NCI-H2029 treated with DMSO at 0.1 percent for 48 hours (cell line): ENCODE data around the gene MFAP3L.
A peak's percentile ranks its signal among the peaks of the same experiment; 100 is the strongest.

Source experiments
- DNase-seq: peaks from one replicate; lab custom pipeline; 2025; lab: John Stamatoyannopoulos, UW

Gene MFAP3L

DNA sequence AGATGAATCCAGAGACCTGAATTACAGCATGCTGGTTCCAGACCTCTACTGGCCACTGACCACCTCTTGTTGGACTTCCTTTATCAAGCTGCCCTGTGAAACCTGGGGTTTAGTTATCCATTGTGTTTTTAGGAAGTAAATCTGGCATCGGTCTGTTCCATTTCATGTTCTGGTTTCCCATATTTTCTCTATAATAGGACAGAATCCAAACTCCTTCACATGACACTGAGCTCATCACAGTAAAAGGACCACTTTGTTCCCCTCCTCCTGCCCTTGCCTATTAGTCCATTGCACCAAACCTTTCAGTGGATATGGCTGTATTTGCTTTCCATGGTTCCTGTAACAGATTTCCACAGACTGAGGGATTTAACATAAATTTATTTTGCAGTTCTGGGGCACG lies 4.0 kb downstream of the MFAP3L start:
- no peak for DNase-seq

DNA sequence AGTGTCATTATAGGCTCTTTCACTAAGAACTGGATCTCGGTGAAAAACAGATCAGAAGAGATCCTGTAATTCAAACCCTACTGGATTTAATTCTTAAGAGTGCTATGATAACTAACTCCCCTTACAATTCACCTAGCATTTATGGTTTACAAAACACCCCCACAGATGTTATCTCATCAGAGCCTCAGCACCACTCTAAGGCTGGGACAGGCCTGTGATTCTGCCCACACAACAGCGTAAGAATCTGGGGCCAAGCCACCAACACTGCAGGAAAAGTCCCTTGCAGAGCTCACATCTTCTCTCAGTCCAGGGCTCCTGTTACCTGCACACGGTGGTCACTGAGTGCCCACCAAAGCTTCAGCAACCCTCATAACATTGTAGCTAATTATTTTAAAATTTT lies 8.9 kb downstream of the MFAP3L start:
- no peak for DNase-seq

DNA sequence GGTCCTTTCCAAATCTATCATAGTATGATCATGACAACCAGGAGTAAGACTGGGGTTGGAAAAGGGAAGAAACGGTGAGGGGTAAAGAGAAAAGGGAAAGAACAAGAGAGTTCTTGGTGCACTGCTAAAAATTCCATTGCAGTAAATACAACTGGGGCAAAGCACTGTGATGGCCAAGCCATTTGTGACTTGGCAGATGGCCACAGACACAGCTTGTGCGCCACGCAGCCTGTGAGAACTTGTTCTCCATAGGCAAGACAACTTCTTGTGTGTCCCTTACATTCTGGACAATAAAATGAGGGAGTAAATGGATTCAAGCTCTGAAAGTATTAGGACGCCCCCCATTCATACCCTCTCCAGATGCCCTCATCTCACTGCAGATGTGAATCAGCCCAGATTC lies 10.9 kb downstream of the MFAP3L start:
- no peak for DNase-seq

DNA sequence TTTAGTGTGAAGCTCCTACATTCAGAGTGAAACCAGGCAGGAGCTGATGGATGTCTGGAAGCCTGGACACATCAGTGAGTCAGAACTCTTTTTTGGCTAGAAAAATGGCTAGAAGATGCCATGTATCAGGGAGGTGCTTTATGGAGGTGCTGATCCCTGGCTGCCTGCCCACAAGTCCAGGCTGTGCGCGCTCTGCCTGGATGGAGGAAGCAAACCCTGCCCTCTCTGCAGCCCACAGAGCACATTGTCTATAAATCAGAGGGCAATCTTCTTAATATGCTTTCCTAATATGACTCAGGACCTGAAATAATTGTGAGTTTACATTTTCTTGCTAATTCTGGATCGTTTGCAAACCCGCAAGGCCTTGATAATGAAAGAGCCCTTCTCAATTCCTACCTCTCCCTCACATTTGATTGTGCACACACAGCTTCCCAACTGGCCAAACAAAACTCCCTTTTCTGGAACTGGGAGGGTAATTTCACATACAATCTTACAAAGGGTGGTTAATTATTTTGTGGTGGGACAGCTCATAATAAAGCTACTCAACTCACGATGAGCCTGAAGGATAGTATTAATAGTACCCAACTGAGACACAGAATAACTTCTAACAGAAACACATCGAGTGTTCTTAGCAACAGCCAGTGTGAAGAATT lies 11.7 kb downstream of the MFAP3L start:
- no peak for DNase-seq

DNA sequence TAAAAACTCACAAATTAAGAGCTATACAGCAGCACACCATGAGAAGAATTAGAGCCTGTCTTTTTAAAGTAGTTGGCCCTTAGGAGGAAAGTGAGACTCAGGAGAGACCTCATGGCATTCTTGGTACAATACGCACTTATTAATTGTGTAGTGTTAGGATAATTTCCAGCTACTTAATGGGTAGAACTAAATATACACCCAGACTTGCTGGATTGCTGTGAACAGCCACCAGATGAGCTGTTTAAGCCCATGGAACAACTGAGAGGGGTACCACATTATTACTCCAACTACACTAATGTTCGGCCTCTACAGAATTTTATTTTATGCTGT lies 13.6 kb downstream of the MFAP3L start:
- DNase-seq = no peak

DNA sequence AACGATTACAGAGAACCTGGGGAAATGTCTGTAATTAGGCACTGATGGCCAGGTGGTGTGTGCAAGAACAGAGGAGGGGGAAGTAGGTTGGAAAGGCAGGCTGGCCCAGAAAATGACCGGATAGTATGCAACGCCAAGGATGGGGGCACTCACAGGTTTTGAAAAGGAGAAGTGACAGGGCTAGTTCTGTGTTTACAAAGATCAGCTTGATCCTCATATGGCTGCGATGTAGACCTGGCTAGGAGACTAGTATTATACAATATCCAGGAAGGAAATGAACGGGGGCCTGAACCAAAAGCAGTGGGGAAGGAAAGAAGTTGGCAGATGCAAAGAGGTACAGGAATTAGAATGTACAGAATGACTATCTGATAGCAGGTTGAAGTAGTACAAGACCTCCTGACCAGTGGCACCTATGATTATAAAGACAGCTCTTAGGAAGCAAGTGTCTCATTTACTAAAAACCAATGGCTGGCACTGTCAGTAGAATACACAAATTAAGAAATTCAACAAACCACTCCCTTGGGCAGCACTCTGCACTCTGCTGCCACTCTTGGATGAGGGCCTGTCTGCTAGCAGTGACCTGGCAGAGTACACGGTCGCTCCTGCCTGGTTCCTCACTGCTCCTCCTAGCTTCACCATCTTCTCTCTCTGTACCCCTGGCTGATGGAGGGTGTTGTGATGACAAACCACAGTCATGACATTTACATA lies 14.1 kb downstream of the MFAP3L start:
- DNase-seq = no peak

DNA sequence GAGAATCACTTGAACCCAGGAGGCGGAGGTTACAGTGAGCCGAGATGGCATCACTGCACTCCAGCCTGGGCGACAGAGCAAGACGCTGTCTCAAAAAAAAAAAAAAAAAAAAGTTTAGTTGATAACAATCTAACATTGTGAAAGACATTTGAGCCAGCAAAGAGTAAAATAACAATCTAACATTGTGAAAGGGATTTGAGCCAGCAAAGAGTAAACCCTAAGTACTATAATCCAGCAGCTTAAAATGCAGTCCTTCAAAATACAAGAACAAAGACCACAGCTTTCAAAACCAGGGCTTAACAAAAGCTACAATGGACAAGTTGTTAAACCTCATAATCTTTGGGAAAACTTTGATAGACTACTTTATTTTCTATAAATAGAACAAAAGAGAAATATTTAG lies 16.9 kb downstream of the MFAP3L start:
- DNase-seq = no peak

DNA sequence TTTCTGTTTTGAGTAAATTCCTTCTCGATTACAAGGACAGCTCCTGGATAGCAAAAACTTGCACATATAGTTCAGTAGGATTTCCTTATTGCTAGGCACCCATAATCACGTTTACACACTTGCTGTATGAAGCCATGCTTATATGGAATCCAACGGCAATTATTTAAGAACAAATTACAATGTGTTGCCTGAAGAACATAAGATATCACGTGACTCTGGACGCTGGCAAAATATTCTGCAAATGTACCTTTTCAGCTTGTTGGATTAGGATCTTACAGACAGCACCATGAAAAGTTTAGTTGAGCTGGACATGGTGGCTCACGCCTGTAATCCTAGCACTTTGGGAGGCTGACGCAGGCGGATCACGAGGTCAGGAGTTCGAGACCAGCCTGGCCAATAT lies 17.4 kb downstream of the MFAP3L start:
- DNase-seq = no peak

DNA sequence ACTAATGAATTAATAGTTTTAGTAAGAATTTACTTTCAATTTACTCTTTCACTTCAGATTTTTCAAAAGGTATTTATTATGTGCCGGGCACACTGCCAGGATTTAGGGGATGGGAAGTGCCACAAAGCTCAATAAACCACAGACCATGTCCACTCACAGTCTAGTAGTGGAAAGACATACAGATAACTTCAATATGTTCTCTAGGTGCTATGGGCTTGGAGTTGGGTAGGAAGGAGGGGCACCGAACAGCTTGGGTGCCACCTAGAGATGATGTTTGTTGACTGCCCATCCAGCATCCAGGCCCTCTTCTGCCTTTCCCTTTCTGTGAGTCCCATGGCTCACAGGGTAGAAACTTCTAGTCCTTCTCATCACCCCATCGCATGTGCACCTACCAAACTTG lies 17.8 kb downstream of the MFAP3L start:
- no peak for DNase-seq

DNA sequence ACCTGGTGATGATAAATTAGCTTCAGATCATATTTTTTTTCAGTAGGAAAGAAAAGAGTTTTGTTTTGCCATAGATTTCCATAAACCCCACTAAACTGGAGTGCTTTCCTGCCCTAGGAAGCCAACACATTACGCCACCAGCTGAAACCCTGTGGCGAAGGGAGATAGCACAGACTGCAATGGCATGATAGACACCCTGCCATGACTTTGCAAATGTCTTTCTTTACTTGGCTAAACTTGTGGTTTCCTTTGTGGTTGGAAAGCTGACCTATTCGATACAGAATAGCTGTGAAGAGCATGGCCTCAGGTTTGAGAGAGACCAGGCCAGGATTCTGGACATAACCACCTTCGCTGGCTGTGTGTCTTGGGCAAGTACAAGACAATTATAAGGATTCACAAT lies 19.1 kb downstream of the MFAP3L start:
- no peak for DNase-seq

DNA sequence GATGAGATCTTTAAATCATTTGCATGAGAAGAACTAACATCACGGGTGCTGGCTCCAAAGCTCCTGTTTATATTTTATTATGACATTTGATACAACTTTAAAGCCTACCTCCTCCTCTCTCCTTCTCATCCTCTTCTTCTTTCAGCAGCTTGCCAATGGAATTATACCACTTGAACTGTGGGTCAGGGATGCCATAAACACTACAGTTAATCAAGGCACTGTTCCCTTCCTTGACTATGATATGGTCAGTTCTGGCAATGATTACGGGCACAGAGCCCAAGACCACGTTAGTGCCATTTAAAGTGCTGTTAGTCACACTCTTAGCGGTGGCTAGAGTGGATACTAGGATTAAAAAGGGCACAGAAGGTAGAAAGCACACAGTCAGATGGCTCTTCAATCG lies 20.7 kb downstream of the MFAP3L start:
- peak; percentile 88 for DNase-seq

DNA sequence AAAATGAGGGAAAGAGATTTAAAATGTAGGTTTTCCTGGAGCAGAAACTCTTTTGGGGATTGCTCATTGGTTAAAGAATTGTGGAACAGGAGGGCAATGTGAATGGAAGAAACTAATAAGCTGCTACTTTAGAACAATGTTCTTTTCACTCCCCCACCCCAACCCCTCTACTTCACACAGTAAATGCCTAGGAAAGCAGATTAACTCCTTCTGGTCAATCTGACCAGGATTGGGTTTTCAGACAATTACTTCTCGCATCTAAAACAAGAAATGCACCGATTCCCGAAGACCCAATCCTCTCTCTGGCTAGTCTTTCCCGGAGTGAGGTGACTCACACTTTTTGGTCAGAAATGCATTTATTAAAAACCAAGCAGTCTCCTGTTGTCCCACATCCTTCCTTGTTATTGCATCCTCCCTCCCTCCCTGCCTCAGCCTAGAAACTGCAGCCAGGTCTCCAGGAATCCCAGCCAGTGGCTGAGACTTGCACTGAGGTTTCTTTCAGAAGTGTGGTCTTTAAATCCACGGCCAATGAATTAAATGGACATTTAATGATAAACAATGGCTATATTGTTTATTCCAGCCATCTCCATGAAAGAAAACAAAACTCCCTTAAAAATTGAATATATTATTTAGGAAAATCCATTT lies 21.4 kb downstream of the MFAP3L start:
- no peak for DNase-seq

DNA sequence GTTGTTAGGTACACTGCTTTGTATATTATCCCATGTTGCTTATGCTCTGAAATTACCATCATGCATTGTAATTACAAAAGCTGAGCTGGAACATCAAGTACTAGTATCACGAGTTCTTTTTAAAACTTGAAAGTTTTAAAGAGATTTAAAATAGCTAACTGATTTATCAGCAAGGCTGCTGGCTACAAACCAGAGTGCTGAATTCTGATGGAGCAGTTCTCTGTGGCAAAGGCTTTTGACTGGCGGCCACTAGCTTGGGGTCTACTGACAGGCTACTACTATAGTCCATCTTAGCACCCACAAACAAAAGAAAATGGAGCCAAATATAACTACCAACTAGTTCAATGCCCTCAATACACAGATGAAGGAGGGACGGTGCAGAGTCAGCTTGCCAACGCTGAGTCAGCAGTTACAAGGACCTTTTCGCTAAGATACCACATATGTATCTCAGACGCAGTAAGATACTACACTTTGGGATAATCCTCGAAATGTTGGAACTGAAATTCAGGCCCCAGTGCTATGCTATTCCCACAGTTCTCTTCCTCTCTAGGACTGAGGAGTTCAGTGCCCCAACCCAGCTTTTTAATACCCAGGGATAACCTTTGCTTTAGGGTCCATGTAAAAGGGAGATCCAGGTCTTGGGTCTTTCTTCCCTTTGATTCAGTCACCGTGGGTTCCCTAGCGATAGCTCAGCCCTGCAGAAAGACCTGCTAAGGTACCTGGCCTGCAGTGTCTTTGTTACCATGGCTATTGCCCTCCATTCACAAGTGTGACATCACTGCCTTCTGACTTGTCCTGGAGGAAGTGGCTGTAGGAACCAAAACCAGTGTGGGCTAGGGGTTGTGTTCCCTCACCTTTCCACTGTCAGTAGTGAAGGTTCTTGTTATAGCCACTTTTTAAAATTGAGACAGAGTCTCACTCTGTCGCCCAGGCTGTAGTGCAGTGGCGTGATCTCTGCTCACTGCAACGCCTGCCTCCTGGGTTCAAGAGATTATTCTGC lies 22.8 kb downstream of the MFAP3L start:
- no peak for DNase-seq

DNA sequence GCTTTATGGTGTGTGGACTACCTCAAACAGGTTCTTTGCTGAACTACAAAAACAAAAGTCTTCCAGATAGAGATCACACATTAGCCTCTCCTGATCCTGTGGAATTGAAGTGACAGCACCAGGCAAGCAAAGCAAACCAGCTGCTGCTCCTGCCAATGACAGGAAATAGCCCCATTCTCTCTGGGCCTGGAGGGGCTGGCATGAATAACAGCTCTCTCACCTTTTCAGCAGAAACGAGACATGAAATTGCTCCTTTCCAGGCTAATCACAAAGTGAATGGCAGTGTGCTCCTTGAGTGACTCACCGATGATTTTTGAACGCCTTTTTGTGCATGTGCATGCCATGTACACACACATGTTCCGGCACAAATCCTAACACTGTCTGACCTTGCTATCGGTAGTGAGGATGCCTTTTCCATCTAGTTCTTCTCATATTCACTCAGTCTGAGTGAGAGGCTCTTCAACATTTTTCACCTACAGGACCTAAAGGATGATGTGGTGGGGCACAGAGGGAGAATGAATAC lies 24.4 kb downstream of the MFAP3L start:
- DNase-seq = no peak

DNA sequence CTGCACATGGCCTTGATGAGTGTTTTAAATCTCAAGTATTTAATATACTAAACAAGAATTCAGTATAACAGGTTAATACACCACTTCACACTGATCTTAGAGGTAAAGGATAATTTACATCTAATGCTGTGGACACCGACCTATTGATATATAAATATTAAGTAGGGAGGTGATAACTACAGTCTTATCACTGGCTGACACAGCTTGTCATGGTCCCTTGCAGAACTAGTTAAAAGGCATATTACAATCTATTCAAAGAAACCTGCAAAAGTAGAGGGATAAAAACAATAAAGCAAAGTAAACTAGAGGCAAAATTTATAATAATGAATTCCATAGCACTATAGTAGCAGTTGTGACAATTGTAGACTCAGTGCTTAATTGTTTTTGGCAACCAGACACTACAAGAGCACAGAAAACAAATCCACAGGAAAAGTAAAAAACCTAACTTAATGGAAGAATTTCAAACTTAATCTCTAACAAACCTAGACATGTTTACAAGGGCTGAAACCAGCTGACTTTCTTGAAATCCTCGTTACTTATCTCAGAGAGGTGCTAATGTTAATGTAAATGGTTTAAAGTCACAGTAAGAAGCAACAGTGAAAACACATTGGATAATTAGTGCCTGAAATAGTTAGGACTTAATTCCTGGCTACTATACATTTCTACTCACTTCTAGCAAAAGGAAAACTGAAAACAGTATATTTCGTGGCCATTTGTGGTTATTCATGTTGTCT lies 25.0 kb downstream of the MFAP3L start:
- DNase-seq = no peak

DNA sequence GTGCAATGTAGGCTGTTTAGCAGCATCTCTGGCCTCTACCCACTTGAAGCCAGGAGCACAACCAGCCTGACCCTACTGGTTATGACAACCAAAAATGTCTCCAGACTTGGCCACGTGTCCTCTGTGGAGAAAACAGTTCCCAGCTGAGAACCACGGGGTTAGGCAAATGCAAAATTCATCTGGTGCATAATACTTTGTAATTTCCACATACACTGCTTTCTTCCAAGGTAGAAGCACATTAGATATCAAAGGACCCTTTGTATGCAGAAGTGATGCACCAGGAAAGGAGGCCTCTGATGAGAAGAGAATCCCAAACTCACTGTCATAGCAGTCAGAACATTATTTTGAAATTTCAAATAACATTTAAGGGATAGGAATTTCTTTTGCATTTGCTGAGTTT lies 26.3 kb downstream of the MFAP3L start:
- no peak for DNase-seq

DNA sequence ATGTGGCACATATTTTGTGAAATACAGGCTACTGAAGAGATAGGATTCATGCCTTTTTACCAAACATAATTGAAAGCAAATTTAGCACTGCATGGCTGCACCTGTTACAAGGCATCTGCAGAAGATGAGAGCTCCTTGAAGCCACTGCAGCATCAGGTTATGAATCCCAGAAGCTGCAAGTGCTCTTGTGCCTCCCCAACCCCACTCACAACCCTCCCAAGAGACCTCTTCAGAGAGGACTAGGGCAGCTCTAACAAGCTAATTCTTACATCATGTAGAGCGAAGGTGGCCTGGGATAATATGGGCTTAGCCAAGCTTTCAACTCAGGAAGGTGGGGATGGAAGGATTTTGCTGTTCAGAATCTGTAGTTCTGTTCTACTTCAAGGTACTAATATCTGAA lies 27.2 kb downstream of the MFAP3L start:
- peak; percentile 13 for DNase-seq

DNA sequence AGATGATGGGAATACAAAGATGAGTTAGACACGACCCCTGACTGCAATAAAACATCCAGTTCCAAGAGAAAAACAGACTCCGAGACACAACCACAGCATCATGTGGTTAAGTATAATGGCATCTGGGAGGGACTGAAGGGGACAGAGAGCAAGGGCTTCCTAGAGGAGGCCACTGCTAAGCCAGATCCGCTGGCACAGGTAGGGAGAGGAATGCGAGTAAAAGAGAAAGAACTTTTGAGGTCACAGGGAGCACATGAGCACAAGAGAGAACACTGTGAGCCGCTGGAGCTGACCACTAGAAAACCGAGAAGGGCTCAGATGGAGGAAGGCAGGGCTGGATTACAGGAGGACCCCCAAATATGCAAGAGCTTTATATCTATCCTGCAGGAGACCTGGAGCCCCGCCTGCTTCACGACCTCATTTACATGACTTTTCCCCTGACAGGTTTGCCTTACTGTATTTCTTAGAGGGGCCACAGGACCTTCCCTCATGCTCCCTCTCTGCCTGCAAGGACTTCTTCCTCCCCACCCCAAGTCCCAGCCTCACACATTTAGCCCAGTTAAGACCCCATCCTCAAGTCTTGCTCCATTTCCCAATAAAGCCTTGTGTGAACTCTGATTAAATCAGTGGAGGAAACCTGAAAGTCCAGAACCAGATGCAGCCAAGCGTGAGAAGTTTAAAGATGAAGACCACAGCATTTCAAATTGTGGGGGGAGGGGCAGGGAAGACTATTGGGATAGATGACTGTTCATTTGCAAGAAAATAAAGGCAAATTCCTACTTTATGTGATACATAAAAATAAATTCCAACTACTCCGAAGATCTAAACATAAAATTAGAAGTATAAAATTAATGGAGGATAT lies 29.6 kb downstream of the MFAP3L start:
- no peak for DNase-seq

DNA sequence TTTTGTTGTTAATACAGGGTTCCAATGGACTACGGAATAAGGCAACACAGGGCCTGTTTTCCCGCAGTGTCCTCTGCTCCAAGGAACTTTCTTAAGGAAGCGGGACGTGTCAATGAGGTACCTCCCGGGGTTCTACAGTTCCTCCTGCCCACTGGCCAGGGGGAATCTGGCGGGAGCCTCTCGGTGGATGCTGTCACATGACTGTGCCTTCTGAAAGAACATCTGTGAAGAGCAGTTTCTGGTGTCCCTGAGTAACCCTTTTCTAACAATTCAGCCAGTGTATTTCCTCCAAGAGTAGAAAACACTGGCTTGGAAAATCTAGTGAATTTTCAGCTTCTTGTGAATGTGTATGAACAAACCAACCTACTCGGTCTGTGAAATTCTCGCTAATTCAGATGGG lies 32.7 kb downstream of the MFAP3L start:
- no peak for DNase-seq

DNA sequence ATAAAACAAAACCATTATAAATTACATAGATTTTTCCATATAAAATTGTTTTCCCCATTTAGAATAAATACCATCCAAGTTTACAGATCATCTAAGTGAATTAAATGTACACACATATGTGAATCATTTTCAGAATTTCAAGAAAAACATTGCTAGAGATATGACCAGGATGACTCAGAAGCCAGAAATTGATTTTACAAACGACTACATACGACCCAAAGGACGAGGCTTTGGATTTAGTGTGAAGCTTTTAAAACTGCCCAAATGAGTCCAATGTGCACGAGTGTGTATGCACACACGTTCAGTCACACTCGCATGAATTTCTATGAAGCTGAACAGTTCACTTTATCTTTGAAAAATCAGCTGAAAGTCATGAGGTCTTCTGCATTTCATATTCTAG lies 37.9 kb downstream of the MFAP3L start:
- no peak for DNase-seq
